Liver (tissue), 9 donors: ENCODE measurements around the gene PLXNA2. TPM values are rescaled to one million over a fixed set of nuclear protein-coding genes. Genes with fewer than 3 reads are reported as not detected.
A peak's percentile ranks its signal among the peaks of the same experiment; 100 is the strongest.

Experiments
- DNase-seq: peaks from one replicate; pipeline ENCODE4 v3.0.0-alpha.2; 2017; ENCODE audit warnings: low spot score
- H3K27ac ChIP-seq, 2 donors: one replicate each; pipeline ENCODE4 v1.7.0; 2013; ENCODE audit warnings: inconsistent platforms in 2 of 2, low read length in 2 of 2, control low read depth in 1 of 2, low read depth in 1 of 2, mild to moderate bottlenecking in 1 of 2
- H3K27me3 ChIP-seq, 4 donors: one replicate each; pipeline versions ENCODE4 v1.6.1 to v1.7.0; 2013; ENCODE audit warnings: low read length in 3 of 4, inconsistent platforms in 1 of 4, mild to moderate bottlenecking in 1 of 4, moderate library complexity in 1 of 4; ENCODE audit not compliant: control insufficient read depth in 4 of 4, insufficient read depth in 4 of 4
- H3K36me3 ChIP-seq, 4 donors: one replicate each; pipeline versions ENCODE4 v1.6.1 to v1.7.0; 2013; ENCODE audit warnings: low read length in 3 of 4, mild to moderate bottlenecking in 3 of 4, low read depth in 1 of 4, moderate library complexity in 1 of 4; ENCODE audit not compliant: control insufficient read depth in 4 of 4, insufficient read depth in 3 of 4
- H3K4me1 ChIP-seq, 4 donors: one replicate each; pipeline versions ENCODE4 v1.6.1 to v1.7.0; 2013; ENCODE audit warnings: low read length in 3 of 4, mild to moderate bottlenecking in 3 of 4, moderate library complexity in 1 of 4; ENCODE audit not compliant: control insufficient read depth in 4 of 4, insufficient read depth in 4 of 4
- H3K4me3 ChIP-seq, 3 donors: one replicate each; pipeline versions ENCODE4 v1.6.1 to v1.7.0; 2013; ENCODE audit warnings: low read length in 3 of 3, control low read depth in 1 of 3, low read depth in 1 of 3, mild to moderate bottlenecking in 1 of 3
- H3K9ac ChIP-seq, 2 donors: one replicate each; pipeline ENCODE4 v1.7.0; 2013; ENCODE audit warnings: low read length in 2 of 2, mild to moderate bottlenecking in 2 of 2, moderate library complexity in 2 of 2, control low read depth in 1 of 2, low read depth in 1 of 2
- H3K9me3 ChIP-seq, 4 donors: one replicate each; pipeline versions ENCODE4 v1.6.1 to v1.7.0; 2013; ENCODE audit warnings: low read length in 3 of 4; ENCODE audit not compliant: control insufficient read depth in 4 of 4
- EGR1 ChIP-seq, 2 donors: IDR thresholded peaks; 2 replicates each; pipeline ENCODE4 v1.6.1; 2016 to 2018; ENCODE audit warnings: antibody characterized with exemption in 2 of 2, low read depth in 2 of 2
- FOXA2 ChIP-seq: IDR thresholded peaks from 2 replicates; pipeline ENCODE4 v1.6.1; 2016; ENCODE audit warnings: antibody characterized with exemption
- GABPA ChIP-seq, 2 donors: IDR thresholded peaks in 1 of 2; conservative IDR thresholded peaks in 1 of 2; 2 replicates each; pipeline ENCODE4 v1.6.1; 2016; ENCODE audit warnings: antibody characterized with exemption in 2 of 2, mild to moderate bottlenecking in 1 of 2, moderate library complexity in 1 of 2
- HNF4G ChIP-seq: IDR thresholded peaks from 2 replicates; pipeline ENCODE4 v1.6.1; 2016; ENCODE audit warnings: antibody characterized with exemption
- NR2F2 ChIP-seq: IDR thresholded peaks from 2 replicates; pipeline ENCODE4 v1.6.1; 2016; ENCODE audit warnings: antibody characterized with exemption
- TAF1 ChIP-seq: conservative IDR thresholded peaks from 2 replicates; pipeline ENCODE4 v1.6.1; 2016; ENCODE audit warnings: antibody characterized with exemption, mild to moderate bottlenecking
- WGBS: extraction: QIAGEN DNeasy Blood & Tissue Kit; methylation state at CpG from one replicate; pipeline ENCODE4 v1.1.7; 2013; 5-methylcytosine and 5-hydroxymethylcytosine counted together
- polyA plus RNA-seq, 2 donors: library from polyadenylated mRNA; stranded (reverse) in 1 of 2; unstranded in 1 of 2; fragments of 200-250 nt in 1 of 2; fragments of >200 nt in 1 of 2; fragmentation: Nextera tagmentation in 1 of 2; extraction: Ambion mirVana in 1 of 2; gene quantifications; one replicate each; pipeline versions ENCODE4 v1.2.1 to v1.2.3, GENCODE V29; 2013 to 2015
- total RNA-seq, 2 donors: library from RNA; depleted of rRNA; stranded (reverse); fragments of >200 nt; gene quantifications; one replicate each; pipeline ENCODE4 v1.2.3, GENCODE V29; 2014
- TF ChIP-seq, protein P1 (sequence below): IDR thresholded peaks from 2 replicates; pipeline ENCODE4 v1.6.1; 2016; ENCODE audit warnings: antibody characterized with exemption
- TF ChIP-seq, protein P2 (sequence below): IDR thresholded peaks from 2 replicates; pipeline ENCODE4 v1.6.1; 2016; ENCODE audit warnings: antibody characterized with exemption
- TF ChIP-seq, protein P3 (sequence below): fragments of 150-350 bp; IDR thresholded peaks from 2 replicates; pipeline ENCODE4 v1.5.1; 2017; ENCODE audit warnings: improper control_type of control experiment, low read depth, low read length; ENCODE audit not compliant: missing input control
- TF ChIP-seq, protein P4 (sequence below): IDR thresholded peaks from 2 replicates; pipeline ENCODE4 v1.6.1; 2016; ENCODE audit warnings: antibody characterized with exemption, mild to moderate bottlenecking
- donor health status: healthy.
- donor health status: healthy.
- donor health status: healthy.
- donor health status: healthy.
- donor health status: healthy.

PLXNA2 gene
- total and polyA plus RNA-seq, 4 donors = 1.8 to 9.2 (median 2.8) TPM

DNA sequence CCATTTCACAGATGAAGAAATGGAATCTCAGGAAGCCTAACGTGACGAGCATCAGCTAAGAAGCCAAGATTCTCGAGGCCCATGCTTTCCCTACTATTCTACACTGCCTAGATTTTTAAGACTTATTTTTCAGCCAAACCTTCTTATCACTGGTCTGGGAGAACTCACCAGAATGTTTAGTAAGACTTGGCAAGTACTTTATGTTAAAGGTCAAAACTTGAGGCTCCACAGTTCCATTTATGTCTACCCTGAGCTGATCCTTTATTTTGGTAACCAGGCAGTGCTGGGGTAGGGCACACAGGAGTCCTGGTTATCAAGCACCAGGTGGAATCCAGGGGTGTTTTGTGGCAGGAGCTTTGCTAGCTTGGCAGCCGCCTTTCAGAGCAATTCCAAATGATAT, 16.8 kb downstream of the PLXNA2 start:
- H3K9me3 ChIP-seq = no peaks in the 10 kb centered on the region
- no peak for DNase-seq
- H3K27me3 ChIP-seq = no peaks in the 10 kb centered on the region
- no peaks in the 10 kb centered on the region for H3K4me1 ChIP-seq
- no peak overlapping the region for H3K4me3 ChIP-seq
- 81% methylated on average over 4 of the region's 4 CpGs for WGBS
- no peaks in the 10 kb centered on the region for H3K36me3 ChIP-seq
- no peak overlapping the region for H3K9ac ChIP-seq
- no peak for TF ChIP-seq FOXA2
- TF ChIP-seq, protein P1, sequence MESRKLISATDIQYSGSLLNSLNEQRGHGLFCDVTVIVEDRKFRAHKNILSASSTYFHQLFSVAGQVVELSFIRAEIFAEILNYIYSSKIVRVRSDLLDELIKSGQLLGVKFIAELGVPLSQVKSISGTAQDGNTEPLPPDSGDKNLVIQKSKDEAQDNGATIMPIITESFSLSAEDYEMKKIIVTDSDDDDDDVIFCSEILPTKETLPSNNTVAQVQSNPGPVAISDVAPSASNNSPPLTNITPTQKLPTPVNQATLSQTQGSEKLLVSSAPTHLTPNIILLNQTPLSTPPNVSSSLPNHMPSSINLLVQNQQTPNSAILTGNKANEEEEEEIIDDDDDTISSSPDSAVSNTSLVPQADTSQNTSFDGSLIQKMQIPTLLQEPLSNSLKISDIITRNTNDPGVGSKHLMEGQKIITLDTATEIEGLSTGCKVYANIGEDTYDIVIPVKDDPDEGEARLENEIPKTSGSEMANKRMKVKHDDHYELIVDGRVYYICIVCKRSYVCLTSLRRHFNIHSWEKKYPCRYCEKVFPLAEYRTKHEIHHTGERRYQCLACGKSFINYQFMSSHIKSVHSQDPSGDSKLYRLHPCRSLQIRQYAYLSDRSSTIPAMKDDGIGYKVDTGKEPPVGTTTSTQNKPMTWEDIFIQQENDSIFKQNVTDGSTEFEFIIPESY = no peak
- TF ChIP-seq, protein P2, sequence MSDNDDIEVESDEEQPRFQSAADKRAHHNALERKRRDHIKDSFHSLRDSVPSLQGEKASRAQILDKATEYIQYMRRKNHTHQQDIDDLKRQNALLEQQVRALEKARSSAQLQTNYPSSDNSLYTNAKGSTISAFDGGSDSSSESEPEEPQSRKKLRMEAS = no peak
- no peak for TF ChIP-seq TAF1
- no peak for TF ChIP-seq HNF4G
- peak; percentile 92 for TF ChIP-seq NR2F2
- no peak for TF ChIP-seq GABPA (IDR thresholded peaks at IDR 0.05 in 1 of 2, conservative IDR thresholded peaks at IDR 0.05 in 1 of 2)
- TF ChIP-seq, protein P3, sequence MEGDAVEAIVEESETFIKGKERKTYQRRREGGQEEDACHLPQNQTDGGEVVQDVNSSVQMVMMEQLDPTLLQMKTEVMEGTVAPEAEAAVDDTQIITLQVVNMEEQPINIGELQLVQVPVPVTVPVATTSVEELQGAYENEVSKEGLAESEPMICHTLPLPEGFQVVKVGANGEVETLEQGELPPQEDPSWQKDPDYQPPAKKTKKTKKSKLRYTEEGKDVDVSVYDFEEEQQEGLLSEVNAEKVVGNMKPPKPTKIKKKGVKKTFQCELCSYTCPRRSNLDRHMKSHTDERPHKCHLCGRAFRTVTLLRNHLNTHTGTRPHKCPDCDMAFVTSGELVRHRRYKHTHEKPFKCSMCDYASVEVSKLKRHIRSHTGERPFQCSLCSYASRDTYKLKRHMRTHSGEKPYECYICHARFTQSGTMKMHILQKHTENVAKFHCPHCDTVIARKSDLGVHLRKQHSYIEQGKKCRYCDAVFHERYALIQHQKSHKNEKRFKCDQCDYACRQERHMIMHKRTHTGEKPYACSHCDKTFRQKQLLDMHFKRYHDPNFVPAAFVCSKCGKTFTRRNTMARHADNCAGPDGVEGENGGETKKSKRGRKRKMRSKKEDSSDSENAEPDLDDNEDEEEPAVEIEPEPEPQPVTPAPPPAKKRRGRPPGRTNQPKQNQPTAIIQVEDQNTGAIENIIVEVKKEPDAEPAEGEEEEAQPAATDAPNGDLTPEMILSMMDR = no peak
- TF ChIP-seq, protein P4, sequence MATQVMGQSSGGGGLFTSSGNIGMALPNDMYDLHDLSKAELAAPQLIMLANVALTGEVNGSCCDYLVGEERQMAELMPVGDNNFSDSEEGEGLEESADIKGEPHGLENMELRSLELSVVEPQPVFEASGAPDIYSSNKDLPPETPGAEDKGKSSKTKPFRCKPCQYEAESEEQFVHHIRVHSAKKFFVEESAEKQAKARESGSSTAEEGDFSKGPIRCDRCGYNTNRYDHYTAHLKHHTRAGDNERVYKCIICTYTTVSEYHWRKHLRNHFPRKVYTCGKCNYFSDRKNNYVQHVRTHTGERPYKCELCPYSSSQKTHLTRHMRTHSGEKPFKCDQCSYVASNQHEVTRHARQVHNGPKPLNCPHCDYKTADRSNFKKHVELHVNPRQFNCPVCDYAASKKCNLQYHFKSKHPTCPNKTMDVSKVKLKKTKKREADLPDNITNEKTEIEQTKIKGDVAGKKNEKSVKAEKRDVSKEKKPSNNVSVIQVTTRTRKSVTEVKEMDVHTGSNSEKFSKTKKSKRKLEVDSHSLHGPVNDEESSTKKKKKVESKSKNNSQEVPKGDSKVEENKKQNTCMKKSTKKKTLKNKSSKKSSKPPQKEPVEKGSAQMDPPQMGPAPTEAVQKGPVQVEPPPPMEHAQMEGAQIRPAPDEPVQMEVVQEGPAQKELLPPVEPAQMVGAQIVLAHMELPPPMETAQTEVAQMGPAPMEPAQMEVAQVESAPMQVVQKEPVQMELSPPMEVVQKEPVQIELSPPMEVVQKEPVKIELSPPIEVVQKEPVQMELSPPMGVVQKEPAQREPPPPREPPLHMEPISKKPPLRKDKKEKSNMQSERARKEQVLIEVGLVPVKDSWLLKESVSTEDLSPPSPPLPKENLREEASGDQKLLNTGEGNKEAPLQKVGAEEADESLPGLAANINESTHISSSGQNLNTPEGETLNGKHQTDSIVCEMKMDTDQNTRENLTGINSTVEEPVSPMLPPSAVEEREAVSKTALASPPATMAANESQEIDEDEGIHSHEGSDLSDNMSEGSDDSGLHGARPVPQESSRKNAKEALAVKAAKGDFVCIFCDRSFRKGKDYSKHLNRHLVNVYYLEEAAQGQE = no peak
- no peak overlapping the region for H3K27ac ChIP-seq

DNA sequence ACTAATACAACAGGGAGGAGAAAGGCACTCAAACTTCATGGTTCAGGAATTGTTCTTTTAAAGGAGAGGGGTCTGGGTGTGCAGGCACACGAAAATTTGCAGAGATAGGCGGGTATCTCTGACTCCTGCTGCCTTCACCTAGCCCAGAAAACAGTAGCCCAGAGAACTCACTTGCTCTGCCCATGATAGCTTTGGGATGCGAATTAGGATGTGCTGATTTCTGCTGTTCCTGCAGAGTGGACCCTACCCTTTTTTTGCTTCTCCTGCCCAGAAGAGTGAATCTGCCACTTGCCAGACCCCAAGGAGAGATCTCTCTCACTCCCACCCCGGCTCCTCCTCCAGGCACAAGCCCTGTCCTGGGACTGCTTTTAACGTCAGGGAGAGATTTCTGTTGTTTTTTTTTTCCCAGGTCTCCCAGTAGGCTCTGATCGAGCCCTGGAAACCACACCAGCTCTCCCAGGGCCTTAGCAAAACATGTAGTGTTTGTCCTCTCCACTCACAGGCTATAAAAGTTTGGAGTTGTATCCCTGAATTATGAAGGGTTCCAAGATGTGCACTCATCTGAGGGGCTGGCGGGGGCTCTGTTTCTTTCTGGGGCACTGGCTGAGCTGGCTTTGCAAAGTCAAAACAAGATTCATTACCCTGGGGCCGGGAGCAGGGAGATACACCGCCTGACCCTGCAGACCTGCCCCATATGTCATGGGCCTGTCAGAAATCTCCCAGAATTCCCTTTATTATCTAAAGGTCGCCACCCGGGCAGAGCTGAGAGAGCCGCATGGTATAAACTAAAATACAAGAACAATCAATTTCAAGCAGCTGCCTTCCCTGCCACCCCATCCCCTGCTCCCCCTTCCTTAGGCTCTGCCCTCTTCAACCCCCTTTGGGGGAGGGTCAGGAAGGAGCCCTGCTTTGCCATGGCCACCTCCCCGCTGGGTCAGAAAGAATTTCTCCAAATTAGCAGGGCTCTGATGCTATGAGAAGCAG, 17.9 kb downstream of the PLXNA2 start:
- TF ChIP-seq NR2F2 = peak; percentile 74
- no peak for TF ChIP-seq EGR1 (IDR thresholded peaks at IDR 0.05; ENCODE audit: low read depth in 2 of 2)
- no peaks in the 10 kb centered on the region for H3K9me3 ChIP-seq
- H3K27me3 ChIP-seq = no peaks in the 10 kb centered on the region
- no peak overlapping the region for H3K4me3 ChIP-seq
- 82% methylated on average over 13 of the region's 13 CpGs for WGBS
- no peak for DNase-seq
- H3K27ac ChIP-seq = no peak overlapping the region
- no peaks in the 10 kb centered on the region for H3K36me3 ChIP-seq
- no peak overlapping the region for H3K9ac ChIP-seq
- no peaks in the 10 kb centered on the region for H3K4me1 ChIP-seq
